Adipose tissue (tissue), 3 donors: ENCODE measurements around the gene CSNK2A3. TPM values are rescaled to one million over a fixed set of nuclear protein-coding genes. Genes with fewer than 3 reads are reported as not detected.
"Not testable (repeated sequence)": the region's sequence is repeated elsewhere in the genome, so short reads cannot be mapped to it uniquely, and the experiment has no call there.

Experiments
- H3K27ac ChIP-seq: one replicate; pipeline ENCODE4 v1.5.1; 2013; ENCODE audit warnings: low read depth, low read length
- WGBS, 3 donors: extraction: QIAGEN DNeasy Blood & Tissue Kit; methylation state at CpG; one replicate each; pipeline ENCODE4 v1.1.7; 2013; 5-methylcytosine and 5-hydroxymethylcytosine counted together
- polyA plus RNA-seq, 3 donors: library from polyadenylated mRNA; stranded (reverse); fragments of 200-250 nt; gene quantifications; one replicate each; pipeline ENCODE4 v1.2.3, GENCODE V29; 2013
- donor health status: healthy with polysubstance abuse.
- donor health status: Bipolar disorder and iron deficiency.
- donor health status: healthy.

The CSNK2A3 gene
- under 1 TPM; 0.34 to 0.61 (median 0.40) TPM for polyA plus RNA-seq

DNA sequence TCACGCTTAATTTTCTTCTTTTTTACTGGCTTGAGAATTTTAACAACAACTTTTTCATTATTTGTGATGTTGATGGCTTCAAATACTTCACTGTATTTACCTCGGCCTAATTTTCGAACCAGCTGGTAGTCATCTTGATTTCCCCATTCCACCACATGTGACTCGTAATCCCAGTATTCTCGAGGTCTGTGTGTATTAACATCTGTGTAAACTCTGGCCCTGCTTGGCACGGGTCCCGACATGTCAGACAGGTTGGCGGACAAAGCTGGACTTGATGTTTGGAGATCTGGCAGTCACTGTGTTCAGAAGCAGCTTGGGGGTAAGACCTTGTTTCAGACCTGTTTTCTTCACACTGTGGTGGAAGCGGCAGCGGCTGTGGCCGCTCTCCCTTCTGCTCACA lies at the start of gene CSNK2A3:
CSNK2A3 (minus strand) TSS at position 373 of the 400 bp plus-strand sequence; CDS start at position 242, 131 bp downstream.
- 60 to 92% (median 89%) methylated on average over 11 of the region's 11 CpGs for WGBS, 3 donors
- not testable (repeated sequence) for H3K27ac ChIP-seq

DNA sequence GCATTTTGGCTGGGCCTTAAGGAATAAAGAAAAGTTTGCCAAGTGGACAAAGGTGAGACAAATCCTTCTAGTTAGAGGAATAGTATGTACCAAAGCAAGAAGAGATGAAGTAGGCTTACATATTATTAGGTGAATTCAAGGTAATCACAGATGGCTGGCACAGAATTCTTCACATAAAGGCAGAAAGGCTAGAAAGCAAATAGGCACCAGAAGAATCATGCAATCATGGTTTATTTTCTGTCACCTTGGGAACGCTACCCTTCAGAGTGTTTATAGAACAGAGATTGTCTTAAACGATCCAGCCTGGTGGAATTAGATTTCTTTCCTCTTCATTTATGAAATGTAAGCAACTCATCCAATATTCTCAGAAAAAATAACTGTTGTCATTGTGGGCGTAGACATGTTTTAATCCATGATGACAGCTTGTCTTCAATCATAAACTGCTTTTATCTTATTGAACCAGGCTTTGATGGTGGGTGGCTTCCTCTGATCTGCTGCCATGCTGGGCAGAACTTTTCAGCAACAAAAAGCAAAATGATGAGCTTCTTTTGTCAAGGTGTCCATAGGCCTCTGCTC lies 49.0 kb upstream of the CSNK2A3 start:
- whole genome bisulfite sequencing, 3 donors: 48 to 87% (median 83%) methylated on average over 3 of the region's 3 CpGs
- no peak overlapping the region for H3K27ac ChIP-seq

DNA sequence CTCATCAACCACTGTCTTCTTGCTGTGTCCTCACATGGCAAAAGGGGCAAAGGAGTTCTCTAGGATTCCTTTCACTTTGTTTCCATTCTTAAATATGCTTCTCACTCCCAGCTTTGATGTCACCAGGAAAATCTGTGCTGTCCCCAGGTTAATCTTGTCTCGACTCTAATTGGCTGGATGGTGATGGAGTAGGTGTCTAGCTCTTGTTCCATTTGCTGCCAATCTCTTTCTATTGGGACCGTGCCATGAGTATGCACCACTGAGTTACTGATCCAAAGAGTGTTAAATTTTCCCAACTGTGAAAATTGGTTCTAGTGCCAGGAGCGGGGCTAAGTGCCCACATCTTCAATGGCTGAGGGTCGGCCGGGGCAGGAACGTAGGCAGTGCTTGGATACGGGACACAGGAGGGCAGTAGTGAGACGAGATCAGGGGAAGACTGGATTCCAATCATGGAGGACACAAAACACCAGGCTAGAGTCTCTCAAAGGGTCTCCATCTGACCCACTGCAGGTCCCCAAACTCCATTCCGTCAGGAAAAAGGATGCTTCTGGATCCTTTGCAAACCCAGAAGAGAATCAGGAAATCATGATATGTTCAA lies 47.7 kb upstream of the CSNK2A3 start:
- H3K27ac ChIP-seq: no peak overlapping the region
- WGBS, 3 donors: 86 to 92% (median 88%) methylated on average over 9 of the region's 9 CpGs

DNA sequence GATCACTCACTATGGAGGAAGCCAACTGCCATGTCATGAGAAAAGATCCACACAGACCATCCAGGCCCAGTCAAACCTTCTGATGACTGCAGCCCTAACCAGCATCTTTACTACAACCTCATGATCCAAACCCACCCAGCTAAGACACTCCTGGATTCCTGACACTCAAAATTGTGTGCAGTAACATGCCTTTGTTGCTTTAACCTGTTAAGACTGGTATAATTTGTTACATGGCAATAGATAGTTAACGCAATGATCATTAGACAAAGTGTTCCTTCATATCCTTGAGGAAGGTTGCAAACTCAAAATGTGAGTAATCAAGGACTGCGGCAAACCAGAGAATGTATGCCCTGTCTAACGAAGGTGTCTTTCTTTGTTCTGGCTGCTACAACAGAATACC lies 47.1 kb upstream of the CSNK2A3 start:
- no peak overlapping the region for H3K27ac ChIP-seq
- WGBS, 3 donors: 95 to 99% (median 97%) methylated on average over 3 of the region's 3 CpGs

DNA sequence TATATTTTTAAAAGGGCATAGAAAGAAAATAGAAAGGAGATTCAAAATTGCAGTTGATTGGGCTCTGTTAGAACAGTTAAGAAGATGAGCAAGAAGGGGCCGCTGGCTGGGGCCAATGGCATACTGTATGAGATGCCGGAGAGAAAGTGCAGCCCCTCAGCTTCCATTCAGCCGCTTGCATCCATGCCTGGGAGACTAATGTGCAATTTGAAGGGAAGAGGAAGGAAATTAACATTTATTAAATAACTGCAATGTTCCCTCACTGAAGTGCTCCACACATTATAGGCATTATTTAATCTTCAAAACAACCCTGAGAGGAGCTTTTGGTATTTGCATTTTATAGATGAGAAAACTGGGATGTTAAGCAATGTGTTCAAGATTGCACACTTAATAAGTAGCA lies 44.7 kb upstream of the CSNK2A3 start:
- no peak overlapping the region for H3K27ac ChIP-seq
- 83 to 96% (median 92%) methylated on average over 3 of the region's 3 CpGs for WGBS, 3 donors

DNA sequence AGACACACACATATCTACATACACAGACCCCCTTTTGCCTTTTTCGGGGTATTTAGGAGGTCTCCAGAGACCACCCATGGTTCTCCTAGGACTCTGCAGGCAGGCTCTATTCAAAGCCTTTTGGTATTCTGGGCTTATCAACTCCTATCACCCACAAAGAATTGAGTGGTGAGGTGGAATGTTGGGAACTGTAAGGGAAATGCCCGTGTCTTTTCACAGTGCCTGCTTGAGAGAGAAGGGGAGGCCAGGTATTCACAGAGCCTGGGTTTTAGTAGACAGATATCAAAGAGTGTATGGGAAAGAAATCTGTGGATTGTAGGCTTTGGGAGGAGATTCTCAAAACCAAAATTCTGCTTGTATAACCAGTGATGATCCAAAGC lies 44.0 kb upstream of the CSNK2A3 start:
- 71 to 74% (median 72%) methylated on average over 2 of the region's 2 CpGs for WGBS, 3 donors
- peak overlapping the region; percentile 26 for H3K27ac ChIP-seq

DNA sequence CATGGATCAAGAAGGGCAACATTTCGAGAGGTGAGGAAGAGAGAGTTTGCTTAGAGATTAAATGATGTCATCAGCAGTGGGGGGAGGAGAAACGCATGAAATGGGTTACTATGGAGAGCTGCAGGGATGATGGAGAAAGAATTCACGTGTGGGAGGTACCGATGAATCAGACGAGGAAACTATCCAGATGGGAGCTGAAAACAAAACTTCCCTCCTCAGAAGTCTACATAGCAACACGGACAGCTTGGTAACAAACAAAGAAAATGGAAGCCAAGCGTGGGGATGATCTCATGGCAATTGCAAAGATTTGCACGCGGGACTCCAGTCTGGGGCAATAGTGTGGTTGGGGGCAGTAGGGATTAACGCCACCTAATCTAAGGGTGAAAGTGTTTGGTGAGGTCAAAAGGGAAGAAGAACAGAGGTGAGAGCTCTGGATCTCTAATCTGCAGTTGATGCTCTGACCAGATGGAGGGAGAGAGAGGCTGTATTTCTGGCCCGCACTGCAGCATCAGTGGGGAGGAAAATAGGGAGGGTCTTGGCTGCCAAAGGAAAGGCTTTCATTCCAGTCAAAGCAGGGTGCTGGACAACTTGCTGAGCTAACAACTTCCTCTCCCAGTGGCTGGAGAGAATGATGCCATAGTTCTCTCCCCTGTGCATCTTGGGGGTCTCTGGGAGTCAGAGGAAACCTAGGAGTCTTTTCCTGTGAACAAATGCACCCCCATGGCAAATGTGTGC lies 43.4 kb upstream of the CSNK2A3 start:
- peak overlapping the region; percentile 26 for H3K27ac ChIP-seq
- 48 to 65% (median 49%) methylated on average over 11 of the region's 11 CpGs for WGBS, 3 donors

DNA sequence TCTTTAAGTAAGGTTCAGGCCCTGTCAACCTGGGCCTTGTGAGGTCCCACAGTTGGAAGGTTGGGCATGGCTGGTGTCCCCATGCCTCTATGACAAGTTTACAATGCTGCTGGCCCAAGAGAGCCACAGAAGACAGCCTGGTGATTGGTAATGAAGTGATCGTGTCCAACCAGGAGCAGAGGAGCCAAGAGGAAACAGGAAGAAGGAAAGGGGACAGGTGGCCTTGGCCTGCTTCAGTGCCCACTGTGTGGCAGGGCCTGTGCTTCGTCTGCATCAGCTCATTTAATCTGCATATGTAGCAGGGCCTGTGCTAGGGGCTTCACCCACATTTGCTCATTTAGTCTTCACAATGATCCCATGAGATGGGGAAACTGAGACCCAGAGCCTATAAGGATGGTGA lies 42.1 kb upstream of the CSNK2A3 start:
- no peak overlapping the region for H3K27ac ChIP-seq
- WGBS, 3 donors: 83 to 89% (median 89%) methylated on average over 2 of the region's 2 CpGs

DNA sequence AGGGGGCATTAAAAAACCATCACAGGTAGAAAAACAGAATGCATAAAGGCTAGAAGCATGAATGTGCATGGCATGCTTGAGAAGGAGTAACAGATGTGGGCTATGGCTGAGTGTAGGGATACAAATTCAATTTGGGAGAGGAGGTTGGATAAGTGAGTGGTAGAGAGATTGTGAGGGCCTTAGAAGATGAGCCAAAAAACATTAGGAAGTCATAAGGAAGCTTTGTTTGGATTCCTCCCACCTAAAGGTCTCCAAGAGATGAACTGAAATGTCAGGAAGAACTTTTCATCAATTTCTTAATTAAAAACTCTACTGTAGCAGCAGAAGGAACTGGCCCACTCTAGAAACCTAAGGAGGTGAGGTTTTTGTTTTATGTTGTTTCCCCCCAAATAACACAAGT lies 41.2 kb upstream of the CSNK2A3 start:
- H3K27ac ChIP-seq: no peak overlapping the region

DNA sequence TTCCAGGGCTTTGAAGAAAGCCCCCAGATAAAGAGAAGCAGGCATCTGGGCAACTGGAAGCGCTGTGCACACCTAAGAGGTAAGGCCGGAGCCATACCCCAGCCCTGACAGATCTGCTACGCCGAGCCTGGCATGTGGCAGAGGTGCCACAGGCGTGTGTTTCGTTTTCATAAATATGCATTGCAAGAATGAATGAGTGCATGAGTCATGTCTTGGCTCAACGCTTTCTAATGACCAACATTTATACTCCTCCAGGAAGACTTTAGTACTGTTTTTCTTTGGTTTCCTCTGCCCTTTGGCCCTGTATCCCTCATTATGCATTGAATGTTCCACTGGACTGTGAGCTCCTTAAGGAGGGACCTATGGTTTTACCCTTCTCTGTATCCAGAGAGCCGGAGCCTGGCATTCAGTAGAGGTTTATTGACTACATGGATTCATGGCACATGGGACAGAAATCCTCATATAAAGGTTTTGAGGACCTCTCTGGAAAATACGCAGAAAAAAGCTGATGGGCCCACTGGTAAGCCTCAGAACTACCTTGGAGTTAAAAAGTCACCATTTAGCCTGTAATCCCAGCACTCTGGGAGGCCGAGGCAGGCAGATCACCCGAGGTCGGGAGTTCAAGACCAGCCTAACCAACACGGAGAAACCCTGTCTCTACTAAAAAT lies 38.9 kb upstream of the CSNK2A3 start:
- 63 to 82% (median 67%) methylated on average over 13 of the region's 13 CpGs for WGBS, 3 donors
- H3K27ac ChIP-seq: no peak overlapping the region

DNA sequence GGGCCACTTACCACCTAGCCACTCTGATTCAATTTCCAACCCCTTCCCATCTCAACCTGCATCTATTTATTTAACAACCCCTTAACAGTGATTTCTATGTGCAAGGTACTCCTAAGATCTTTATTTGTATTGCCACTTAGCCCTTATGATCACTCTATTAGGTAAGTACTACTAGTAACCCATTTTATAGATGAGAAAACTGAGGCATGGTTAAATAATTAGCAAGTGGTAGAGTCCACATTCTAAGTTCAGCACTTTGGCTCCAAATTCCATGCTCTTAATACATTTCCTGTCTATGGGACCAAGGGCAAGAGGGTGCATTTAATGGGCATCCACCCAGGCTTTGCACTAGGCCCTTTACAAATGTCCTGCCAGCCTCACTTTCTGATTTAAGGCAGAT lies 38.1 kb upstream of the CSNK2A3 start:
- no peak overlapping the region for H3K27ac ChIP-seq

DNA sequence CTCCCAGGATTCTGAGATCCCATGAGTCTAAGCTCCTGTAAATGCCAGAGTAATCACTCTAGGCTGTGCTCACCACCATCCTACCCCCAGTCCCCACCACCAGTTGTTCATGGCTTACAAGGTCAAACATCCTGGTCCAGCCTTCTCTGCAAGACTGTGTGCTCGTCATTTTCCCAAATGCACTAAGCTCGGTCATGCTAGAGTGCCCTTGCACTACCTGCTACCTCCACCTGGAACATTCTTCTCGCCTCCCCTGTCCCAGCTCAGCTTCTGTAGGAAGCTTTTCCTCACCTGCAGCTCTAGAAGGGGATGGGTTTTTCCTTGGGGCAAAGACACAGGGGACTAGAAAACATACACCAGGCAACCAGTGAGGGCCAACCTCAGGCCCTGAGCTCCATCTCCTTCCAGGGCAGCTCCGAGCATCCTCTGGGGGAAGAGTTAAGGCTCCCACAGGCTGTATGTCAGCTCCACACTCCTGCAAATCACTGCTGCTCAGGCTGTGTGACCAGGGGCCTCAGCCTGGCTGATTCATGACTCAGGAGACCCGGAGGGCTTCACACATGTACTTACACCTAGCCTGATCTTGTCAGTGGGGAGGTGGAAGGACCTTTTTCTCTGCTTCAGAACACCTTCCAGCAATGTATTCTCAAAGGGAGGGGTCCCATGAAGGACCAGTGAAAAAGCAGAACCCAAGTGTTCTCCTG lies 37.2 kb upstream of the CSNK2A3 start:
- WGBS, 3 donors: 90 to 95% (median 90%) methylated on average over 5 of the region's 5 CpGs
- no peak overlapping the region for H3K27ac ChIP-seq

DNA sequence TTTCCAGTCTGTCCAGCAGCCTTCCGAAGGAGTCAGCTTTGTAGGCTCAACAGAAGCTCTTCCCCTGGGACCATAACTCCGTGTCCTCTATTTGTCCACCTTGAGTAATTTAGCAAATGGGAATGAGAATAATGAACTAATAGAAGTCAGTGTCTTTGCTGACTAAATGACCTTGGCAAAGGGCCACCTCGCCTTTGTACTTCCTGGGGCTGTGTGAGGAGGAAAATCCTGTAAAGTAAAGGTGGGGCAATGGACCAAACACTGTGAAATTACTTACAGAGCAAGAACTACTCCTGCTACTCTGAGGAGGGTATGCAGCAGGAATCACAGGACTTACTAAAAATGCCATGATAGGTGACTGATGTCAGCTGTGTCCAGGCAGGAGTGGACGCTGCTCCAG lies 36.2 kb upstream of the CSNK2A3 start:
- 54 to 71% (median 66%) methylated on average over 4 of the region's 4 CpGs for WGBS, 3 donors
- no peak overlapping the region for H3K27ac ChIP-seq

DNA sequence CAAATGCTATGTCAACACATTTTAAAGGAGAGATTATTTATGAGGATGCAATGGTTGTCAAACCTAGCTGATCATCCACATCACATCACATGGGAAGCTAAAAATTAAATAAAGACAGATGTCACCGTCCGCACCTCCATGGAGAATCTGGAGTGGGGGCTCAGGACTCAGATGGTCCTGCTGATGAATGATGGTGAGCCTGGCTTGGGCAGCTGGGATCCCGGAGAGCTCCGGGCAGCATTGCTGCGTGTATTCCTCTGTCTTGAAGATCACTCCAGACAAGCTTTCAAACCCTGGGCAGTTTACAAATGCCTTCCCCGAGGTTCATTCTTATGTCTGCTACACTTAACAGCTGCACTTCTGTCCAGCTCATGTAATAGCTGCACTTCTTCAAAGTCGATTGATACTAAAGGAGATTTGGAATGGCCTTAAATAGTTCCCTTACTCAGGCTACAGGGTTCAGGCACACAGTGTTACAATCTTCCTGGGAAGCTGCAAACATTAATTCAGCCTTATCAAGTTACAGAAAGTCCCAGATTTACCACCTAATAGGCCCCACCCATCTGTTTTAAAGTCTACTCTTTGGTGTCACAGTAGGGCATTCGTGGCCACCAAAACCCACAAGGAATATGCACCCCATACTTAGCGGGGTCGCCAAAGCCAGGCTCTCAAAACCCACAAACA lies 34.7 kb upstream of the CSNK2A3 start:
- H3K27ac ChIP-seq: no peak overlapping the region
- WGBS, 3 donors: 78 to 90% (median 84%) methylated on average over 10 of the region's 10 CpGs

DNA sequence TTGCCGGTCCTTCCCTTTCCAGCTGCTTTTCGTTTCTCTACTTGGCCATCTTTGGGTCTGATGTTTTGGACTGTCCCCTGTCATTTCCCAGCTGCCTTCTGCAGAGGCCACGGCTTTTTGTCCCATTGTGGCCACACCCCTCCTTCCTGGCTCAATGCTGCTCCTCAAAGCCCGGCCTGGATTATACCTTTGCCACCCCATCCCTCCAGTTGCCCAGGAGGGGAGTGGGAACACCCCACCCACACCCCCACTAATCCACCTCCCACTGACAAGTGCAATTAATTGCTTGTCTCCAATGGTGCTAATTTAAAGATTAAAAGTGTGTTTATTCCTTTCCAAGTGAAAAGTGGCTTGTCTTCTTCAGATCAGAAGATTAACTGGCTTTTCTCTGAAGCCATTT lies 34.2 kb upstream of the CSNK2A3 start:
- 72 to 76% (median 73%) methylated on average over 4 of the region's 4 CpGs for WGBS, 3 donors
- H3K27ac ChIP-seq: no peak overlapping the region

DNA sequence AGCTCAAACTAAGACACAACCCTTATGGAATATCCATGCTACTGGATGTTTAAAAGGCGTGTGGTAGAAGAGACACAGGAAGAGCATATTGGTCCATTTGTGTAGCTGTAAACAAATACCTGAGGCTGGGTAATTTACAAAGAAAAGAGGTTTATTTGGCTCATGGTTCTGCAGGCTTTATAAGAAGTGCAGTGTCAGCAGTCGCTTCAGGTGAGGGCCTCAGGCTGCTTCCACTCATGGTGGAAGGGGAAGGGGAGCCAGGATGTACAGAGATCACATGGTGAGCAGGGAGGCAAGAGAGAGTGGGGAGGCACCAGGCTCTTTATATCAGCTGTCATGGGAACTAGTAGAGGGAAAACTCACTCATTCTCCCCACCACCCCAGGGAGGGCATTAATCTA lies 31.8 kb upstream of the CSNK2A3 start:
- WGBS, 3 donors: 94 to 100% (median 95%) methylated on average over 2 of the region's 2 CpGs
- no peak overlapping the region for H3K27ac ChIP-seq

DNA sequence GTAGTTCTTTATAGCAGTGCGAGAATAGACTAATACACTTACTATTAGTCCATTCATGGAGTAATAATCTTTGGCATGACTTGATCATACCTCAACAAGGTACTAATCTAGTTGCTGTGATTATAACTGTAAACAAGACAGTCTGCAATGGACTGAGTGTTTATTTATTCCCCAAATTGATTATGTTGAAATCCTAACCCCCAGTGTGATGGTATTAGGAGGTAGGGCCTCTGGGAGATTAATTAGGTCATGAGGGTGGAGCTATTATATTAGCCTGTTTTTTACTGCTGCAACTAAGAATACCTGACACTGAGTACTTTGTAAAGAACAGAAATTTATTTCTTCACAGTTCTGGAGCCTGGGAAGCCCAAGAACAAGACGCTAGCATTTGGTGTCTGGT lies 30.9 kb upstream of the CSNK2A3 start:
- H3K27ac ChIP-seq: no peak overlapping the region
- 96 to 100% (median 97%) methylated on average over 2 of the region's 2 CpGs for WGBS, 3 donors

DNA sequence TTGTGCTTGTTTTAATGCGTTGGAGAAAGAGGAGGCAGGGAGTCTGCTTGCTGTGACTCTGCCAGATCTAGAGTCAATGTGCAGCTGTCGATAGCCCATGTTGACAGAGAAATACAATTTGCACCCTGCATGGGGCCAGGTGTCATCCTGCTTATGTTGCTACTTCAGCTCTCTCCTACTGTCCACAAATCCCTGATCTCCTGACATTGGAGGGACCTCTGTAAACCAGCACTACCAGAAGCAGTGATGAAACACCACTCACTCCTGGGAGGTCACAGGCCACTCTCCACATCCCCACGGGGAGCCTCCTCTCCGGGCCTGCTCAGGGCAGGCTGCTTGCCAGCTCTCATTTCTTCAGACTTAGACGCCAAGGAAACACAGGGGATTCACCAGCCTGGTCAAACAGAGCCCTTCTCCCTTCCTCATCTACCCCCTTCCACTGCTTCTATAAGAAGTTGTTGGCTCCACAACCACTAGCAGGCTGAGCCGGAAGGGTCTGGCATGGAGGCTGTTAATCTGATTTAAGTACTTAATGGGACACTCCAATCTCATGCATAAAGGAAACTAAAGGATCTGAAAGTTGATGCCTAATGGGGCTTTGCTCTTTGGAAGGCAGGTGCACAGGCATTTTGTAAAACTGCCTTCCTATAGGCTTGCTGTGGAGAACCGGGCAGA lies 29.9 kb upstream of the CSNK2A3 start:
- WGBS, 3 donors: 73 to 75% (median 74%) methylated on average over 7 of the region's 7 CpGs
- H3K27ac ChIP-seq: no peak overlapping the region
